Ovary (tissue), 3 donors: ENCODE data around the gene FBXO2.

Source experiments
- CTCF ChIP-seq, 3 donors: fragments of 450-650 bp in 2 of 3; fragments of 200-600 bp in 1 of 3; IDR thresholded peaks; one replicate each; pipeline versions ENCODE4 v1.5.1 to v1.8.0; 2016 to 2022; ENCODE audit warnings: antibody characterized with exemption in 3 of 3, mild to moderate bottlenecking in 1 of 3
- POLR2A ChIP-seq: fragments of 450-650 bp; IDR thresholded peaks from one replicate; pipeline ENCODE4 v1.6.1; 2017; ENCODE audit warnings: antibody characterized with exemption, mild to moderate bottlenecking, moderate library complexity
- donor health status: DM: no; HTN: no; CAD: no.

GRCh38 chr1:11641776-11642305 lies 12.4 kb downstream of the FBXO2 start:
- TF ChIP-seq CTCF (IDR thresholded peaks at IDR 0.05) (no peak), POLR2A (no peak)
